Neural cell (in vitro differentiated cells): ENCODE results near the gene REST. TPM values are rescaled to one million over a fixed set of nuclear protein-coding genes. Genes with fewer than 3 reads are reported as not detected.

Source experiments
- H2AFZ ChIP-seq: fragments of 200-600, 300-800 bp; sonication (generic), shearing (Covaris generic); 2 replicates; pipeline ENCODE4 v1.6.0; 2014; ENCODE audit warnings: low read depth, mild to moderate bottlenecking, antibody characterized with exemption, low read length, moderate library complexity
- H3F3A ChIP-seq: fragments of 200-600 bp; shearing (Covaris generic); 2 replicates; pipeline ENCODE4 v1.6.1; 2016; ENCODE audit warnings: mild to moderate bottlenecking, moderate library complexity, mixed read lengths, antibody characterized with exemption, low read length; ENCODE audit not compliant: insufficient read depth, poor library complexity, severe bottlenecking
- H3K27ac ChIP-seq: fragments of 200-600, 300-800 bp; sonication (generic), shearing (Covaris generic); 2 replicates; pipeline ENCODE4 v1.5.1; 2014; ENCODE audit warnings: mild to moderate bottlenecking, low read length, moderate library complexity
- H3K27me3 ChIP-seq: fragments of 300-800, 200-600 bp; sonication (generic), shearing (Covaris generic); 2 replicates; pipeline ENCODE4 v1.6.0; 2014; ENCODE audit warnings: mild to moderate bottlenecking, low read depth, low read length, moderate library complexity; ENCODE audit not compliant: insufficient read depth
- H3K36me3 ChIP-seq: fragments of 300-800, 200-600 bp; sonication (generic), shearing (Covaris generic); 2 replicates; pipeline ENCODE4 v1.5.1; 2014; ENCODE audit warnings: mild to moderate bottlenecking, antibody characterized with exemption, low read length, moderate library complexity; ENCODE audit not compliant: insufficient read depth
- H3K4me2 ChIP-seq: fragments of 300-800, 200-600 bp; sonication (generic), shearing (Covaris generic); 2 replicates; pipeline ENCODE4 v1.6.0; 2014; ENCODE audit warnings: mild to moderate bottlenecking, low read length
- H3K4me3 ChIP-seq: fragments of 300-800, 200-600 bp; sonication (generic), shearing (Covaris generic); 2 replicates; pipeline ENCODE4 v1.5.1; 2014; ENCODE audit warnings: mild to moderate bottlenecking, low read length, moderate library complexity
- H3K79me2 ChIP-seq: fragments of 200-600 bp; shearing (Covaris generic); replicated peaks from 2 replicates; pipeline ENCODE4 v1.6.0; 2014; ENCODE audit warnings: mild to moderate bottlenecking, low read length, moderate library complexity; ENCODE audit not compliant: insufficient read depth
- H3K9ac ChIP-seq: fragments of 300-800, 200-600 bp; sonication (generic), shearing (Covaris generic); 2 replicates; pipeline ENCODE4 v1.6.1; 2016; ENCODE audit warnings: mild to moderate bottlenecking, low read length, mixed read lengths
- H3K9me2 ChIP-seq: fragments of 200-600 bp; shearing (Covaris generic); 2 replicates; pipeline ENCODE4 v1.6.1; 2016; ENCODE audit warnings: mild to moderate bottlenecking, low read length, mixed read lengths; ENCODE audit not compliant: insufficient read depth
- H3K9me3 ChIP-seq: fragments of 200-600, 300-800 bp; sonication (generic), shearing (Covaris generic); 2 replicates; pipeline ENCODE4 v1.6.1; 2016; ENCODE audit warnings: mild to moderate bottlenecking, mixed run types, low read length, moderate library complexity, mixed read lengths
- H4K20me1 ChIP-seq: fragments of 200-600 bp; shearing (Covaris generic); 2 replicates; pipeline ENCODE4 v1.6.1; 2016; ENCODE audit warnings: mild to moderate bottlenecking, mixed run types; ENCODE audit not compliant: insufficient read depth
- CTCF ChIP-seq: fragments of 450-650 bp; IDR thresholded peaks from 2 replicates; pipeline ENCODE4 v1.5.1; 2014; ENCODE audit warnings: antibody characterized with exemption, mild to moderate bottlenecking, moderate library complexity; ENCODE audit not compliant: poor library complexity, severe bottlenecking
- EP300 ChIP-seq: fragments of 450-650 bp; conservative IDR thresholded peaks from 2 replicates; pipeline ENCODE4 v1.6.1; 2014; ENCODE audit warnings: antibody characterized with exemption, mild to moderate bottlenecking, moderate library complexity; ENCODE audit not compliant: poor library complexity, severe bottlenecking
- EZH2 ChIP-seq: fragments of 200-600, 300-800 bp; shearing (Covaris generic), sonication (generic); IDR thresholded peaks from 2 replicates; pipeline ENCODE4 v1.6.1; 2014; ENCODE audit warnings: antibody characterized with exemption, low read length, borderline replicate concordance, mild to moderate bottlenecking; ENCODE audit not compliant: insufficient read depth, poor library complexity, severe bottlenecking
- MXI1 ChIP-seq: fragments of 450-650 bp; conservative IDR thresholded peaks from 2 replicates; pipeline ENCODE4 v1.6.1; 2014; ENCODE audit warnings: antibody characterized with exemption, mild to moderate bottlenecking; ENCODE audit not compliant: poor library complexity, severe bottlenecking
- POLR2AphosphoS5 ChIP-seq: IDR thresholded peaks from 2 replicates; pipeline ENCODE4 v1.6.1; 2012
- RAD21 ChIP-seq: fragments of 450-650 bp; conservative IDR thresholded peaks from 2 replicates; pipeline ENCODE4 v1.6.1; 2014; ENCODE audit warnings: antibody characterized with exemption, mild to moderate bottlenecking, moderate library complexity
- REST ChIP-seq: IDR thresholded peaks from 2 replicates; pipeline ENCODE4 v1.6.1; 2012; ENCODE audit warnings: borderline replicate concordance
- SMC3 ChIP-seq: fragments of 450-650 bp; conservative IDR thresholded peaks from 2 replicates; pipeline ENCODE4 v1.6.1; 2014; ENCODE audit warnings: antibody characterized with exemption, mild to moderate bottlenecking, moderate library complexity; ENCODE audit not compliant: poor library complexity
- TAF1 ChIP-seq: IDR thresholded peaks from 2 replicates; pipeline ENCODE4 v1.6.1; 2012; ENCODE audit warnings: low read depth
- polyA plus RNA-seq: library from polyadenylated mRNA; depleted of rRNA; stranded (reverse); fragments of >200 nt; gene quantifications from 2 replicates; pipeline ENCODE4 v1.2.3, GENCODE V29; 2014

Gene REST
- polyA plus RNA-seq, 1 donor from 2014 or later: 3.2 TPM

- no peaks in the 10 kb centered on the region for H4K20me1 ChIP-seq
- H3K36me3 ChIP-seq: no peaks in the 10 kb centered on the region
- no peaks in the 10 kb centered on the region for H3K9me3 ChIP-seq
- no peaks in the 10 kb centered on the region for H3F3A ChIP-seq
- no peak overlapping the region for H3K4me2 ChIP-seq
- H3K79me2 ChIP-seq: no peaks in the 10 kb centered on the region
- no peak overlapping the region for H3K27ac ChIP-seq
- H3K9me2 ChIP-seq: no peaks in the 10 kb centered on the region
- no peak overlapping the region for H3K4me3 ChIP-seq
- H2AFZ ChIP-seq: no peak overlapping the region
- no peak for TF ChIP-seq EZH2
- TF ChIP-seq SMC3: no peak
- no peak for TF ChIP-seq MXI1
- no peak for TF ChIP-seq EP300
- no peak for TF ChIP-seq POLR2AphosphoS5
- TF ChIP-seq CTCF: no peak
- no peak for TF ChIP-seq TAF1
- no peak for TF ChIP-seq REST
- no peak for TF ChIP-seq RAD21
- H3K27me3 ChIP-seq: no peaks in the 10 kb centered on the region
- no peak overlapping the region for H3K9ac ChIP-seq
Observed at GRCh38 chr4:56927196-56927595, 19.5 kb downstream of the REST start.

- Histone ChIP-seq H3K4me3 (no peak overlapping the region), H3F3A (no peaks in the 10 kb centered on the region), H2AFZ (no peak overlapping the region), H3K9me3 (no peaks in the 10 kb centered on the region), H3K27ac (no peak overlapping the region), H3K9me2 (no peaks in the 10 kb centered on the region), H3K27me3 (no peaks in the 10 kb centered on the region), H3K79me2 (no peaks in the 10 kb centered on the region), H3K36me3 (no peaks in the 10 kb centered on the region), H4K20me1 (no peaks in the 10 kb centered on the region), H3K4me2 (no peak overlapping the region), H3K9ac (no peak overlapping the region)
- TF ChIP-seq EP300: no peak
Observed at GRCh38 chr4:56930638-56931037, 22.9 kb downstream of the REST start.

GRCh38 chr4:56931924-56932323, 24.2 kb downstream of the REST start:
- TF ChIP-seq EZH2 (no peak), POLR2AphosphoS5 (no peak)
- H3K27ac ChIP-seq: no peak overlapping the region
- no peaks in the 10 kb centered on the region for H3K36me3 ChIP-seq
- H3K79me2 ChIP-seq: no peaks in the 10 kb centered on the region
- H3K9me2 ChIP-seq: no peaks in the 10 kb centered on the region
- no peak overlapping the region for H3K4me2 ChIP-seq
- no peak overlapping the region for H2AFZ ChIP-seq
- H3K9ac ChIP-seq: no peak overlapping the region
- H3K27me3 ChIP-seq: no peaks in the 10 kb centered on the region
- no peak overlapping the region for H3K4me3 ChIP-seq
- H3K9me3 ChIP-seq: no peaks in the 10 kb centered on the region
- H3F3A ChIP-seq: no peaks in the 10 kb centered on the region
- no peaks in the 10 kb centered on the region for H4K20me1 ChIP-seq
